C4-2B (cell line): ENCODE results near the gene CDK11A.

Source experiments
- ZFX ChIP-seq: fragments of 450-650 bp; IDR thresholded peaks from 2 replicates; pipeline ENCODE4 v1.6.1; 2017
- TF ChIP-seq, protein P1 (sequence below): fragments of 450-650 bp; conservative IDR thresholded peaks from 2 replicates; pipeline ENCODE4 v1.5.1; 2017; ENCODE audit warnings: mild to moderate bottlenecking

DNA sequence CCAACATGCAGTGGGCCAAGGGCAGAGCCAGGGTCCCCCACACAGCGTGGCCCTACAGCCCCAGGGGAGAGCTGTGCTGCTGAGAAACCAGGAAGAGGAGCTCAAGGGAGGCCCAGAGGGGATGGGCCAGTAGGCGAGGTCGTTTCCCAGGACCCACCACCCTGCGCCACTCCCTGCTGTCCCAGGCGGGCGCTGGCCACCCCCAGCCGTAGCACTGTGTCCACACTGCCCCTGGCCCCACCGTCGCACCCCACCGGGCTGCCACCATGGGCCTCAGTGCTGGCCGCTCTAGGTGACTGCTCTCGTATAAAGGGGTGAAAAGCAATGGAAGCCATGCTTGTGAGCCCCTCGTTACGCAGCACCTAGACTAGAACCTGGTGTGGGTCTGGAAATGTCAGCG lies 31.7 kb upstream of the CDK11A start:
- TF ChIP-seq, protein P1, sequence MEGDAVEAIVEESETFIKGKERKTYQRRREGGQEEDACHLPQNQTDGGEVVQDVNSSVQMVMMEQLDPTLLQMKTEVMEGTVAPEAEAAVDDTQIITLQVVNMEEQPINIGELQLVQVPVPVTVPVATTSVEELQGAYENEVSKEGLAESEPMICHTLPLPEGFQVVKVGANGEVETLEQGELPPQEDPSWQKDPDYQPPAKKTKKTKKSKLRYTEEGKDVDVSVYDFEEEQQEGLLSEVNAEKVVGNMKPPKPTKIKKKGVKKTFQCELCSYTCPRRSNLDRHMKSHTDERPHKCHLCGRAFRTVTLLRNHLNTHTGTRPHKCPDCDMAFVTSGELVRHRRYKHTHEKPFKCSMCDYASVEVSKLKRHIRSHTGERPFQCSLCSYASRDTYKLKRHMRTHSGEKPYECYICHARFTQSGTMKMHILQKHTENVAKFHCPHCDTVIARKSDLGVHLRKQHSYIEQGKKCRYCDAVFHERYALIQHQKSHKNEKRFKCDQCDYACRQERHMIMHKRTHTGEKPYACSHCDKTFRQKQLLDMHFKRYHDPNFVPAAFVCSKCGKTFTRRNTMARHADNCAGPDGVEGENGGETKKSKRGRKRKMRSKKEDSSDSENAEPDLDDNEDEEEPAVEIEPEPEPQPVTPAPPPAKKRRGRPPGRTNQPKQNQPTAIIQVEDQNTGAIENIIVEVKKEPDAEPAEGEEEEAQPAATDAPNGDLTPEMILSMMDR, result no peak
- TF ChIP-seq ZFX, result no peak
